OCI-LY7 (cell line): ENCODE measurements around the gene PACS1. TPM values are rescaled to one million over a fixed set of nuclear protein-coding genes. Genes with fewer than 3 reads are reported as not detected.

Source experiments
- BruUV-seq: library from RNA; stranded (reverse); fragments of 400-500 nt; replicated peaks from 2 replicates; lab custom pipeline; 2021; lab: Mats Ljungman, UMichigan
- CTCF ChIA-PET: fragments of 300-600 bp; sonication (Branson Sonifier 250); formaldehyde crosslinking; loops from one replicate; lab custom pipeline; 2022; ENCODE audit warnings: antibody characterized with exemption; ENCODE audit not compliant: unreplicated experiment; lab: Charles Lee
- POLR2A ChIA-PET: fragments of 300-600 bp; sonication (Branson Sonifier 250); formaldehyde crosslinking; loops from one replicate; lab custom pipeline; 2022; ENCODE audit warnings: antibody characterized with exemption; lab: Charles Lee
- DNase-seq: peaks from one replicate; pipeline ENCODE4 v3.0.0-alpha.2; 2015; ENCODE audit warnings: low spot score
- H2AFZ ChIP-seq: fragments of 200-600 bp; sonication (generic), shearing (Covaris generic); 2 replicates; pipeline ENCODE4 v1.6.1; 2014; ENCODE audit warnings: mild to moderate bottlenecking, antibody characterized with exemption, low read length, moderate library complexity
- H3K27ac ChIP-seq: fragments of 200-600 bp; sonication (generic); 2 replicates; pipeline ENCODE4 v1.5.1; 2014; ENCODE audit warnings: mixed run types, low read depth, mild to moderate bottlenecking, moderate library complexity, low read length, inconsistent platforms; ENCODE audit not compliant: poor library complexity, severe bottlenecking
- H3K36me3 ChIP-seq: fragments of 200-600 bp; sonication (generic); 2 replicates; pipeline ENCODE4 v1.6.1; 2014; ENCODE audit warnings: mild to moderate bottlenecking, antibody characterized with exemption, low read length, moderate library complexity, mixed read lengths; ENCODE audit not compliant: insufficient read depth
- H3K4me1 ChIP-seq: fragments of 200-600 bp; sonication (generic); 2 replicates; pipeline ENCODE4 v1.5.1; 2014; ENCODE audit warnings: mild to moderate bottlenecking, low read length; ENCODE audit not compliant: insufficient read depth, poor library complexity, severe bottlenecking
- H3K4me2 ChIP-seq: fragments of 200-600 bp; sonication (generic); 2 replicates; pipeline ENCODE4 v1.6.1; 2014; ENCODE audit warnings: mild to moderate bottlenecking, low read length
- H3K4me3 ChIP-seq: fragments of 200-600 bp; sonication (generic); 2 replicates; pipeline ENCODE4 v1.5.1; 2014; ENCODE audit warnings: mild to moderate bottlenecking, low read depth, low read length; ENCODE audit not compliant: poor library complexity, severe bottlenecking
- H3K79me2 ChIP-seq: fragments of 200-600 bp; sonication (generic); 2 replicates; pipeline ENCODE4 v1.6.1; 2016; ENCODE audit warnings: low read depth, mild to moderate bottlenecking, low read length, moderate library complexity, mixed read lengths; ENCODE audit not compliant: insufficient read depth
- H3K9me2 ChIP-seq: fragments of 200-600 bp; sonication (generic); 2 replicates; pipeline ENCODE4 v1.6.1; 2016; ENCODE audit warnings: mild to moderate bottlenecking, low read length, mixed read lengths; ENCODE audit not compliant: insufficient read depth
- H3K9me3 ChIP-seq: fragments of 200-600 bp; sonication (generic); 2 replicates; pipeline ENCODE4 v1.6.1; 2014; ENCODE audit warnings: mild to moderate bottlenecking, mixed run types, low read length, mixed read lengths
- H4K20me1 ChIP-seq: fragments of 200-600 bp; sonication (generic); 2 replicates; pipeline ENCODE4 v1.6.1; 2014; ENCODE audit warnings: mild to moderate bottlenecking, antibody characterized with exemption, low read length, moderate library complexity, mixed read lengths; ENCODE audit not compliant: insufficient read depth
- CTCF ChIP-seq: fragments of 200-600 bp; sonication (generic); conservative IDR thresholded peaks from 2 replicates; pipeline ENCODE4 v1.5.1; 2014; ENCODE audit warnings: mild to moderate bottlenecking, antibody characterized with exemption, low read length, moderate library complexity, mixed read lengths
- EZH2phosphoT487 ChIP-seq: fragments of 200-600 bp; sonication (generic); IDR thresholded peaks from 2 replicates; pipeline ENCODE4 v1.6.1; 2018; ENCODE audit warnings: low read depth, borderline replicate concordance, mild to moderate bottlenecking, mixed run types, antibody characterized with exemption, low read length, moderate library complexity, mixed read lengths
- intact Hi-C: fragments of 100-400 bp; cut with micrococcal nuclease; formaldehyde crosslinking; loops from one replicate; pipeline ENCODE4 v1.10.0; 2022; ENCODE audit not compliant: unreplicated experiment
- total RNA-seq, 2 experiments: library from RNA; depleted of rRNA in 1 of 2; stranded (reverse); fragments of >200 nt in 1 of 2; shearing (Covaris generic) in 1 of 2; gene quantifications; 2 replicates each; pipeline ENCODE4 v1.2.3, GENCODE V29; 2014 to 2022

Gene PACS1
- total RNA-seq, 2 experiments from 2014 or later: 23.7 to 52.5 TPM

GRCh38 chr11:66261578-66261977, 191.5 kb downstream of the PACS1 start:
- ChIA-PET POLR2A (no interaction called here), CTCF (no interaction called here)
- intact Hi-C loops: no loop called here
- H4K20me1 ChIP-seq: no peaks in the 10 kb centered on the region; the same call in 1 of the 2 replicates
- peaks cover 9% of the 10 kb centered on the region for H3K4me1 ChIP-seq
- no peak overlapping the region for H3K4me3 ChIP-seq
- H3K36me3 ChIP-seq: peaks cover 76% of the 10 kb centered on the region
- peaks cover 13% of the 10 kb centered on the region; the same call in 1 of the 2 replicates for H3K79me2 ChIP-seq
- H3K4me2 ChIP-seq: no peak overlapping the region
- no peak overlapping the region for H3K27ac ChIP-seq
- H2AFZ ChIP-seq: no peak overlapping the region
- H3K9me3 ChIP-seq: no peaks in the 10 kb centered on the region
- TF ChIP-seq EZH2phosphoT487: no peak
- no peak for TF ChIP-seq CTCF
- BruUV-seq: no TSS peak
- no peak for DNase-seq
- H3K9me2 ChIP-seq: no peaks in the 10 kb centered on the region

- CTCF ChIA-PET: no interaction called here
- POLR2A ChIA-PET: no interaction called here
- H3K4me3 ChIP-seq: no peak overlapping the region
- H3K9me2 ChIP-seq: no peaks in the 10 kb centered on the region
- peaks cover 13% of the 10 kb centered on the region; the same call in 1 of the 2 replicates for H3K79me2 ChIP-seq
- no peaks in the 10 kb centered on the region for H3K9me3 ChIP-seq
- no TSS peak for BruUV-seq
- peaks cover 82% of the 10 kb centered on the region for H3K36me3 ChIP-seq
- H2AFZ ChIP-seq: no peak overlapping the region
- TF ChIP-seq CTCF (no peak), EZH2phosphoT487 (no peak)
- H3K4me1 ChIP-seq: peaks cover 13% of the 10 kb centered on the region
- no peak overlapping the region for H3K4me2 ChIP-seq
- no peak for DNase-seq
- no peak overlapping the region for H3K27ac ChIP-seq
- intact Hi-C loops: no loop called here
- no peaks in the 10 kb centered on the region; the same call in 1 of the 2 replicates for H4K20me1 ChIP-seq
Observed at GRCh38 chr11:66262191-66262590, 192.1 kb downstream of the PACS1 start.

GRCh38 chr11:66262696-66263095, 192.6 kb downstream of the PACS1 start:
- no peaks in the 10 kb centered on the region; the same call in 1 of the 2 replicates for H4K20me1 ChIP-seq
- H3K27ac ChIP-seq: no peak overlapping the region
- no peaks in the 10 kb centered on the region for H3K9me2 ChIP-seq
- H3K4me2 ChIP-seq: no peak overlapping the region
- ChIA-PET POLR2A (no interaction called here), CTCF (no interaction called here)
- intact Hi-C loops: no loop called here
- peaks cover 13% of the 10 kb centered on the region; the same call in 1 of the 2 replicates for H3K79me2 ChIP-seq
- BruUV-seq: no TSS peak
- H2AFZ ChIP-seq: no peak overlapping the region
- DNase-seq: no peak
- no peak for TF ChIP-seq EZH2phosphoT487
- TF ChIP-seq CTCF: no peak
- H3K4me1 ChIP-seq: peaks cover 17% of the 10 kb centered on the region
- peaks cover 82% of the 10 kb centered on the region for H3K36me3 ChIP-seq
- no peaks in the 10 kb centered on the region for H3K9me3 ChIP-seq
- H3K4me3 ChIP-seq: no peak overlapping the region
